Myometrial cell (primary cell): Measurements from ENCODE around the gene FPGS. TPM values are rescaled to one million over a fixed set of nuclear protein-coding genes. Genes with fewer than 3 reads are reported as not detected.

Source experiments
- total RNA-seq: library from RNA; depleted of rRNA; stranded (reverse); fragments of >200 nt; gene quantifications from 2 replicates; pipeline ENCODE4 v1.2.3, GENCODE V29; 2015

Gene FPGS, protein sequence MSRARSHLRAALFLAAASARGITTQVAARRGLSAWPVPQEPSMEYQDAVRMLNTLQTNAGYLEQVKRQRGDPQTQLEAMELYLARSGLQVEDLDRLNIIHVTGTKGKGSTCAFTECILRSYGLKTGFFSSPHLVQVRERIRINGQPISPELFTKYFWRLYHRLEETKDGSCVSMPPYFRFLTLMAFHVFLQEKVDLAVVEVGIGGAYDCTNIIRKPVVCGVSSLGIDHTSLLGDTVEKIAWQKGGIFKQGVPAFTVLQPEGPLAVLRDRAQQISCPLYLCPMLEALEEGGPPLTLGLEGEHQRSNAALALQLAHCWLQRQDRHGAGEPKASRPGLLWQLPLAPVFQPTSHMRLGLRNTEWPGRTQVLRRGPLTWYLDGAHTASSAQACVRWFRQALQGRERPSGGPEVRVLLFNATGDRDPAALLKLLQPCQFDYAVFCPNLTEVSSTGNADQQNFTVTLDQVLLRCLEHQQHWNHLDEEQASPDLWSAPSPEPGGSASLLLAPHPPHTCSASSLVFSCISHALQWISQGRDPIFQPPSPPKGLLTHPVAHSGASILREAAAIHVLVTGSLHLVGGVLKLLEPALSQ
- 47.0 and 71.2 TPM in 2 replicates for total RNA-seq

DNA sequence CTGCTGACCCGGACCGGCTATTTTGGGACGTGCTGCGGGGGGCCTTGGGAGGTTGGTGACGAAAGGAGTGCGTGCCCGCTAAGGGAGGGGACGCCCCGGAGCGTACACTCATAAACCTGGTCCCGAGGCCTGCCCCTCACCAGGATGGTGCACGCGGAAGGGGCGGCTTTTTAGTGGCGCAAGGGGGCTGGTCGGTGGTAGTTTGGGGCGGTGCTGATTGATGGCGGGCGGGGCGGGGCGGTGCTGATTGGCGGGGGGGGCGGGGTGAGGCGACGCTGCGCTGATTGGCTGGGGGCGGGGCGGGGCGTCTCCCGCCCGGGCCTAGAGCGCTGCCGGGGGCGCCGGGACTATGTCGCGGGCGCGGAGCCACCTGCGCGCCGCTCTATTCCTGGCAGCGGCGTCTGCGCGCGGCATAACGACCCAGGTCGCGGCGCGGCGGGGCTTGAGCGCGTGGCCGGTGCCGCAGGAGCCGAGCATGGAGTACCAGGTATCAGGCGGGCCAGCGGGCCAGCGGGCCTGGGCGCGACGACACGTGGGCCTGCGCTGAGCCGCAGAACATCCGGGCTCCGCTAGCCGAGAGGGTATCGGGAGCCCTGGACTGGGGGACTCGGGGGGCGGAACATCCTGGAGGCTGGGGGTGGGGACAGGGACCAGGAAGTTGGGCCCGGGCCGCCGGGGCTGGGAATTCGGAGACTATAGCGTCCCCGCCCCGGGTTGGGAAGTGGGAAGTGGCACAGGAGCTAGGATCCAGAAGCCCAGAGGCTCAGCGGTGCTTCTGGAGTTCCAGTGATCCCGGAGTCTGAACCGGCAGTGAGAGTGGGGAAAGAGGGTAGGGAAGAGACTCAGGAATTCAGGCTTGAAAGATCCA, at the start of gene FPGS:
TSS of gene FPGS (plus strand) at position 307 of the 868 bp plus-strand sequence. CDS start at position 350, 43 bp downstream.

DNA sequence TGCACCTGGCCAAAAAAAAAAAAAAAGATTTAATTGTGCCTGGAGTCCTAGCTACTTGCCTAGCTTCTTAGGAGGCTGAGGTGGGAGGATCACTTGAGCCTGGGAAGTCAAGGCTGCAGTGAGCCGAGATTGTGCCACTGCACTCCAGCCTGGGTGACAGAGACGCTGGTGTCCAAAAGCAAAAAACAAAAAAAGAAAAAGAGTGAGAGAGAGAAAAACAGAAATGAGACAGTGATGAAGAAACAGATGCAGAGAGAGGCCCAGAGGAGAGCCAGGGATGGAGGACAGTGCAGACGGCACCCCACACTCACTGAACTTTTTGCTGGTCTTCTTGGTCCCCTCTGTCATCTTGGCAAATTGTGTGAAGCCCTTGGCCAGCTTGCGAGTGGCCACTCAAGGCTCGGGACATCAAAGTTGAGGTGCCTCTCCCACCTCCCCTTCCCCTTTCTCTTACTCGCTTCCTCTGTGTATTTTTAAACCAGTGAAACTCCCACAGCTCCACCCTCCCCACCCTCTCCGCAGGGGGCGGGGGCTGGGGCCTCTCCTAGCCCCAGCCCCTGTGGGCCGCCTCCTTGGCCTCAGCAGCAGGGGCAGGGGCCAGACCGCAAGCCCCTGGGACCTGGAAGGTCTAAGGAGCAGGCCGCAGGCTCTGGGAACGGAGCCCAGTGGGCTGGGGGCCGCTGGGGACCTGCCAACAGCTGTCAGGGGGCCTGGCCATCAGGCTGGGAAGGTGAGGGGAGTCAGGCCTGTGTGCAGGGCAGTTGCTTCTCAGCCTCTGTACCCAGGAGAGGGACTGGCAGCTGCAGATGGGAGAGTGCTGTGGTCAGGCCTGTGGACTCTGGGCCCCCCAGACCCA, 24.2 kb upstream of the FPGS start, which contains the start of gene SH2D3C:
TSS of gene SH2D3C (minus strand) at position 387 of the 856 bp plus-strand sequence. CDS start at position 348, 39 bp downstream.

DNA sequence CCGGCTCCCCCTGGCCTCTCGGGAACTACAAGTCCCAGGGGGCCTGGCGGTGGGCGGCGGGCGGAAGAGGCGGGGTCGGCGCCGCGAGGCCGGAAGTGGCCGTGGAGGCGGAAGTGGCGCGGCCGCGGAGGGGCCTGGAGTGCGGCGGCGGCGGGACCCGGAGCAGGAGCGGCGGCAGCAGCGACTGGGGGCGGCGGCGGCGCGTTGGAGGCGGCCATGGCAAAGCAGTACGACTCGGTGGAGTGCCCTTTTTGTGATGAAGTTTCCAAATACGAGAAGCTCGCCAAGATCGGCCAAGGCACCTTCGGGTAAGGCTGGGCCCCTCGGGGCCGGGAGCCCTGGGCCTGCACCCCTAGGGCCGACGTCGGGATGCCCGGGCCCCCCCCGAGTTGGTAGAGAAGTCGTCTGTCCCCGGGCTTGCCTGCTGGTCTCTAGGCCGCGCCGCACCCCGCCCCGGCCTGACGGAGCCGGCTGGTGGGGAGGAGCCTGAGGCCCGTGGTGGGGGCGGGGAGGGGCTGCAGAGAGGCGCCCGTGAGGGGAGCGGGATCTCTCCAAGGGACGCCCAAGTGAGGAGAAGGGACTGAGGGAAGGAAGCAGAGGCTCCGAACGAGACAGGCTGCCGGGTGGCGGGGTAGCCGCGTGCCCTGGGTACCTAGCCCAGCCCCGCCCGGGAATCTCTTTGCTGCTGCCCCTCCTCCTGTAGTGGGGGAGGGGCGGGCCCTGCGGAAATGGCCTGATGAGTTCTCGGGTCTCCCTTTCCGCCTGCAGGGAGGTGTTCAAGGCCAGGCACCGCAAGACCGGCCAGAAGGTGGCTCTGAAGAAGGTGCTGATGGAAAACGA, 16.5 kb upstream of the FPGS start, which contains the start of gene CDK9:
TSS of gene CDK9 (plus strand) at position 102 of the 840 bp plus-strand sequence. CDS start at position 217, 115 bp downstream.

DNA sequence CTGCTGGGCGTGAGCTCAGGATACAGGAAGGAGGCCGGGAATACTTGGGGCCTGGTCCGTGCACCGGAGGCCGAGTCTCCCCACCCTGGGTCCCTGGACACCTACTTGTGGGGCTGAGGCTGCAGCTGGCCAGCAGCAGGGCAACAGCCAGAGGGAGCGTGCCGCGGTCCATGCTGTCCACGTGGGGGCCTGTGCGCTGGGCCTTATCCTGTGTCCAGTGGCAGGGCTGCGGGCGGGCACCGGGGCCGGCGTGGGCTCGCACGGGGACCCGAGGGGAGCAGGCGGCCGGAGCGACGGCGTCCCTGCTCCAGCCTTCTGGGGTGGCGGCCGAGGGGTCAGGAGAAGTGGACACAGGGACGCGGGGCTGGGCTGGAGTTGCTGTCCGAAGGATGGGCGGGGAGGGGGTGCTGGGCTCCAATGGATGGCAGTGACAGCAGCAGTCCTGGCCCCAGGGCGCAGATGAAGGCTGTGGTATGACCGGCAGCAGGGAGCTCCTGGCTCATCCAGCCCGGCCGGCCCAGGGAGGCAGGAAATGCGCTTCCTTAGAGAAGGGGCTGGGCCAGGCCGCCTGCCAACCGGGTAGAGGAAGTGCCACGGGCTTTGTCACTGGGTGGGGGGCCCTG, 51.6 kb downstream of the FPGS start, which contains the start of gene ENG:
TSS of gene ENG (minus strand) at position 475 of the 623 bp plus-strand sequence. CDS start at position 172, 303 bp downstream.

Other genes starting within 250 kb of the FPGS start
- gene STXBP1, start 190.6 kb upstream of the FPGS start, total RNA-seq, result 28.8 and 77.8 TPM in 2 replicates
- not detected in 2 replicates for gene CFAP157, start 95.9 kb upstream of the FPGS start, total RNA-seq
- 50.0 and 62.0 TPM in 2 replicates for gene PTRH1, start 87.2 kb upstream of the FPGS start, total RNA-seq
- gene TTC16, start 86.8 kb upstream of the FPGS start, total RNA-seq, result not detected in 2 replicates
- gene TOR2A, start 67.6 kb upstream of the FPGS start, total RNA-seq, result 16.0 and 23.4 TPM in 2 replicates
- gene SH2D3C, start 24.2 kb upstream of the FPGS start, total RNA-seq, result under 0.01 TPM in 1 of 2 replicates, not detected in the other
- 26.6 and 28.3 TPM in 2 replicates for gene CDK9, start 16.8 kb upstream of the FPGS start, total RNA-seq
- 54.2 and 57.7 TPM in 2 replicates for gene ENG, start 51.8 kb downstream of the FPGS start, total RNA-seq
- 72.5 and 135 TPM in 2 replicates for gene AK1, start 74.8 kb downstream of the FPGS start, total RNA-seq
- 78.7 and 81.3 TPM in 2 replicates for gene ST6GALNAC6, start 96.7 kb downstream of the FPGS start, total RNA-seq
- gene ST6GALNAC4, start 114.2 kb downstream of the FPGS start, total RNA-seq, result 38.3 and 43.2 TPM in 2 replicates
- 0.71 and 1.2 TPM in 2 replicates for gene PIP5KL1, start 127.9 kb downstream of the FPGS start, total RNA-seq
- 17.5 and 30.6 TPM in 2 replicates for gene DPM2, start 135.0 kb downstream of the FPGS start, total RNA-seq
- gene EEIG1, start 178.1 kb downstream of the FPGS start, total RNA-seq, result 8.9 and 90.8 TPM in 2 replicates